Measurements from ENCODE around the gene DGKD. TPM values are rescaled to one million over a fixed set of nuclear protein-coding genes. Genes with fewer than 3 reads are reported as not detected.

Gene DGKD
- total and polyA plus RNA-seq, 4 donors, result 26.0 to 75.0 (median 43.8) TPM

DNA sequence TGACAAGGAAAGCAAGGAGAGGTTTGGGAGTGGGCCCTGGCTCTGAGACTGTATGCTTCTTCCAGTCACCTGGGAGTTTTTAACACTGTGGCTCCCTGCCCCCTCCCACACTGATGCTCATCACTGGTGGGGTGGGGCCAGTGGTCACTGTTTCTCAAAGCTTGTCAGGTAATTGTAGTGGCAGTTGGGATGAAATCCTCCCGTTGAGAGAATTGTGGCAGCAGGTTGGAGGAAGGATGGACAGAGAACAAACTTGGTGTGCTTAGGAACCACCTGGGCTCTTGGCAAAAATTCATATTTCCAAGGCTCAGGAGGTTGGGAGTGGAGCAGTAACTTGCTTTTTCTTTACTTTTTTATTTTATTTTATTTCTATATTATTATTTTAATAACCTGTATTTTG, 25.1 kb downstream of the DGKD start:
- DNase-seq (ENCODE audit: low read depth in 4 of 6, low spot score in 6 of 6), result no peak
- Histone ChIP-seq H3K9me3 (ENCODE audit: control insufficient read depth, insufficient read depth, low read length) (no peaks in the 10 kb centered on the region), H3K4me3 (ENCODE audit: low read depth, low read length) (no peak overlapping the region), H3K27me3 (ENCODE audit: control insufficient read depth, insufficient read depth, low read length) (no peaks in the 10 kb centered on the region), H3K27ac (ENCODE audit: low read depth, low read length) (no peak overlapping the region), H3K36me3 (ENCODE audit: control insufficient read depth, insufficient read depth, low read length) (peaks cover 4% of the 10 kb centered on the region), H3K4me1 (ENCODE audit: control insufficient read depth, insufficient read depth, low read length) (peaks cover 6% of the 10 kb centered on the region)
- 63% methylated on average over 1 of the region's 1 CpG for WGBS (ENCODE audit: insufficient coverage)

- no peak for DNase-seq (ENCODE audit: low read depth in 4 of 6, low spot score in 6 of 6)
- no peaks in the 10 kb centered on the region for H3K9me3 ChIP-seq (ENCODE audit: control insufficient read depth, insufficient read depth, low read length)
- WGBS (ENCODE audit: insufficient coverage), result 92% methylated on average over 10 of the region's 13 CpGs
- H3K27me3 ChIP-seq (ENCODE audit: control insufficient read depth, insufficient read depth, low read length), result no peaks in the 10 kb centered on the region
- peaks cover 15% of the 10 kb centered on the region for H3K4me1 ChIP-seq (ENCODE audit: control insufficient read depth, insufficient read depth, low read length)
- peaks cover 4% of the 10 kb centered on the region for H3K36me3 ChIP-seq (ENCODE audit: control insufficient read depth, insufficient read depth, low read length)
- no peak overlapping the region for H3K27ac ChIP-seq (ENCODE audit: low read depth, low read length)
- no peak overlapping the region for H3K4me3 ChIP-seq (ENCODE audit: low read depth, low read length)
These were observed 26.0 kb downstream of the DGKD start for GRCh38 chr2:233380132-233380895.

DNA sequence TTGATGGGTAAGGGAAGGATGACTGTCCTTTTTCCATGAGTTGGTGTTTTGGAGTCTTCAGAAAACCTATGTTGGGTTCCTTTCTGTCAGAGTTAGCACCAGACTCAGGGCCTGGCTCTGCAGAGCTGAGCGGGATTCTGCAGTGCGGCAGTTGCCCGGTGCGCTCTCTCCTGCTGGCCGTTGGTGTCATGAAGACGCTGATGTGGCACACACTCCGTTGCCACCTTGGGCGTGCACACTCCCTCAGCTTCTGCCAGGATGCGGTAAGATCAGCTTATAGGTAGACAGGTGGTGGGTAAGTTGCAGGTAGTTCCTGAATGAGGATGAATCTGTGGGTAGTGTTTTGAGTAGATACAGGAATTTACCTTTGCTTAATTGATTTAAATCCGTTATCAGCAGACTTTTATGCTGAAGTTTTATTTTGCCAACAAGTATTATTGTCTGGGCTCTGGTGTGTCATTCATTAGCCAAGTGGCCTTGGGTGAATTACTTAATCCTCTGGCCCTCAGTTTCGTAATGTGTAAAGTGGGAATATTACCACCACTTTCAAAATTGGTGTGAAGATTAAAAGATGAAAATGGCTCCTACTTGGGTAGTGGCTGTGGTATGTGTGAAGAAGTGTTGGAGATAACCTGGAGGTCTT, 26.8 kb downstream of the DGKD start:
- WGBS (ENCODE audit: insufficient coverage), result 97% methylated on average over 10 of the region's 11 CpGs
- H3K36me3 ChIP-seq (ENCODE audit: control insufficient read depth, insufficient read depth, low read length), result peaks cover 4% of the 10 kb centered on the region
- peak in 1 of 6 donors; percentile 23 for DNase-seq (ENCODE audit: low read depth in 4 of 6, low spot score in 6 of 6)
- H3K9me3 ChIP-seq (ENCODE audit: control insufficient read depth, insufficient read depth, low read length), result no peaks in the 10 kb centered on the region
- H3K4me3 ChIP-seq (ENCODE audit: low read depth, low read length), result no peak overlapping the region
- H3K4me1 ChIP-seq (ENCODE audit: control insufficient read depth, insufficient read depth, low read length), result peaks cover 22% of the 10 kb centered on the region
- no peaks in the 10 kb centered on the region for H3K27me3 ChIP-seq (ENCODE audit: control insufficient read depth, insufficient read depth, low read length)
- H3K27ac ChIP-seq (ENCODE audit: low read depth, low read length), result no peak overlapping the region

DNA sequence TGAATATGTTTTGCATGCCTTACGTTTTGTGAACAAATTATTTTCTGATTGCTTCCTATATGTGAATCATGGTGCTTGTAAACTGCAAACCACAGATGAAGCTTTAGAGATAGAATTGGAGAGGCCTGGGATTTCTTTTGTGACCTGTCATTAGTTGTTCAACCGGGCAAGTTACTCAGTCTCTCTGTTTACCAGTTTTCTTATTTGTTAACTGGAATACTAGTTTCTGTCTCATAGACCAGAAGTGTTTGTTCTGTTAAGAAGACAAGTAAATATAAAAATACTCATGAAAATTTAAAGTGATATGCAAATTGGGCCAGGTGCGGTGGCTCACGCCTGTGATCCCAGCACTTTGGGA, 27.3 kb downstream of the DGKD start:
- Histone ChIP-seq H3K27ac (ENCODE audit: low read depth, low read length) (no peak overlapping the region), H3K36me3 (ENCODE audit: control insufficient read depth, insufficient read depth, low read length) (peaks cover 4% of the 10 kb centered on the region), H3K4me3 (ENCODE audit: low read depth, low read length) (no peak overlapping the region), H3K4me1 (ENCODE audit: control insufficient read depth, insufficient read depth, low read length) (peaks cover 27% of the 10 kb centered on the region), H3K27me3 (ENCODE audit: control insufficient read depth, insufficient read depth, low read length) (no peaks in the 10 kb centered on the region), H3K9me3 (ENCODE audit: control insufficient read depth, insufficient read depth, low read length) (no peaks in the 10 kb centered on the region)
- DNase-seq (ENCODE audit: low read depth in 4 of 6, low spot score in 6 of 6), result no peak
- WGBS (ENCODE audit: insufficient coverage), result no CpG with 5 or more reads among the region's 4 CpGs

DNA sequence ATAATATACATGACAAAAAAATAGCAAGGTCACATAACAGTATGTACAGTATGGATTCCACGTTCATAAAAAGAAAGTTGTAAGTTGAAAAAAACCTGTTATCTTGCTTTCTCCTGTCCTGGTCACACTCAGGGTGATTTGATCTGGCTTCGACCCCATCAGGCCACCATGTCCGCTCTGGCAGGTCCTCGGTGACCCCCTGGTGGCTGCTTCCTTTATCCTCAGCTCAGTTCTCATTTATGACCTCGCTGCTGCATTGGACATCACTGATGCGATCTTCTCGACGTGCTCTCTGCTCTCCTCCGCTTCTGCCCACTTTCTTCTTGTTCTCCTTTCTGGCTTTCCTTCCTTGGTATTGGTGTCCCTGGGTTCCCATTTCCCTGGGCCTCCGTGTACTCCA, 29.7 kb downstream of the DGKD start:
- H3K27me3 ChIP-seq (ENCODE audit: control insufficient read depth, insufficient read depth, low read length), result no peaks in the 10 kb centered on the region
- H3K4me1 ChIP-seq (ENCODE audit: control insufficient read depth, insufficient read depth, low read length), result peaks cover 44% of the 10 kb centered on the region
- H3K9me3 ChIP-seq (ENCODE audit: control insufficient read depth, insufficient read depth, low read length), result no peaks in the 10 kb centered on the region
- no peak overlapping the region for H3K27ac ChIP-seq (ENCODE audit: low read depth, low read length)
- H3K4me3 ChIP-seq (ENCODE audit: low read depth, low read length), result no peak overlapping the region
- WGBS (ENCODE audit: insufficient coverage), result 77% methylated on average over 9 of the region's 10 CpGs
- DNase-seq (ENCODE audit: low read depth in 4 of 6, low spot score in 6 of 6), result no peak
- H3K36me3 ChIP-seq (ENCODE audit: control insufficient read depth, insufficient read depth, low read length), result no peaks in the 10 kb centered on the region

DNA sequence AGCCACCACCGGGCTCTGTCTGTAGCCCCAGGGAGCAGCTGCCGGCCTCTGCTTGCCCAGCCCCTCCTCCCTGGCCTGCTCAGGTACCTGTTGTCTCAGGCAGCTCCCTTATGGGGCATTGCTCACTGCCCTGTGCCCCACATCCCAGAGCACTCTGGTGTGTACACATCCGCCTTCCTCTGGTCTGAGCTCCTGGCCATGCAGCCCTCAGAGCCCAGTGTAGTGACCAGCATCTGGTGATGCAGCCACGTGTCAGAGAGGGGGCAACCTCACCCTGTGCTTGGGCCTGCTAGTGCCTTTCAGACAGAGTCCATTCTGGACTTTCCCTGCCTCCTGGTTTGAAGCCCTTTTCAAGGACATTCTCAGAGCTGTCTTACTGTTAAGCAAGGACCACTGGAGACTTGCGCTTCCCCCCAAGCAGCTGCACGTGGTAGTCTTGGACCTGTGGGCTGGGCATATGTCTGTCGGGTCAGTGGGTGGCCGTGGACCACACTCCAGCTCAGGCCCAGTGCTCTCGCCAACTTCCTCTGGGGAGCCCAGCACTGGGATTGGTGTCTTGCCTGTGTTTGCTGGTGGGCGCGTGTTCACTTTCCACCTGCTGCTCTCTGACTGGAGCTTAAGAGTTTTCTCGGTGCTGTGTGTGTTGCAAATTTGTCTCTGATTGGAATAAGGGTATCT, 30.7 kb downstream of the DGKD start:
- Histone ChIP-seq H3K36me3 (ENCODE audit: control insufficient read depth, insufficient read depth, low read length) (peaks cover 4% of the 10 kb centered on the region), H3K27me3 (ENCODE audit: control insufficient read depth, insufficient read depth, low read length) (no peaks in the 10 kb centered on the region), H3K27ac (ENCODE audit: low read depth, low read length) (no peak overlapping the region), H3K4me1 (ENCODE audit: control insufficient read depth, insufficient read depth, low read length) (peaks cover 44% of the 10 kb centered on the region), H3K4me3 (ENCODE audit: low read depth, low read length) (no peak overlapping the region), H3K9me3 (ENCODE audit: control insufficient read depth, insufficient read depth, low read length) (no peaks in the 10 kb centered on the region)
- DNase-seq (ENCODE audit: low read depth in 4 of 6, low spot score in 6 of 6), result no peak
- 80% methylated on average over 12 of the region's 12 CpGs for WGBS (ENCODE audit: insufficient coverage)

DNA sequence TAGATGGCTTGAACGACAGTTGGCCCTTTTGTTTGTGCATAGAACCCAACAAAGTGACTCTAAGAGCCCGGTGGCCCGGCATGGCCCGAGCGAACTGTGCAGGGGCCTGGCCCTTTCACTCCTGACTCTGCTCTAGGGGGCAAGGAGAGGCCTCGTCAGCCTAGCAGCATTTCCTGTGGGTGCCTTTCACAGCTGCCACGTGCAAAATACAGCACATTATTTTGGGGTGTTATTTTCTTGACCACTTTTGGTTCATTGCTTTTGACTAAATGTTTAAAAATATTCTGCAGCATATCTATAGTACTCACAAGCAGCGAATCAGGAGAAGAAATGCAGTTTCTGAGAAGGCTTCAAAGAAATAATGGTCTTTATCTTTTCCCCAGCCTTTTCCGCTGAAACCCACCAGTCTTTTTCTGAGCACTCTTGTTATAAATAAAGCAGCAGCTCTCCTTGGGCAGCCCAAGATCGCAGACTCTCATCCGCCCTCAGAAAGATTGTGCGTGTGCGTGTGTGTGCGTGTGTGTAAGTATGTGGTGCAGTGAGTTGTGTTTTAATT, 31.3 kb downstream of the DGKD start:
- Histone ChIP-seq H3K9me3 (ENCODE audit: control insufficient read depth, insufficient read depth, low read length) (no peaks in the 10 kb centered on the region), H3K27ac (ENCODE audit: low read depth, low read length) (no peak overlapping the region), H3K4me3 (ENCODE audit: low read depth, low read length) (no peak overlapping the region), H3K36me3 (ENCODE audit: control insufficient read depth, insufficient read depth, low read length) (peaks cover 4% of the 10 kb centered on the region), H3K4me1 (ENCODE audit: control insufficient read depth, insufficient read depth, low read length) (peaks cover 44% of the 10 kb centered on the region), H3K27me3 (ENCODE audit: control insufficient read depth, insufficient read depth, low read length) (no peaks in the 10 kb centered on the region)
- 59% methylated on average over 6 of the region's 14 CpGs for WGBS (ENCODE audit: insufficient coverage)
- DNase-seq (ENCODE audit: low read depth in 4 of 6, low spot score in 6 of 6), result peak in 2 of 6 donors; percentile 22 to 64

GRCh38 chr2:233386382-233387041, 32.2 kb downstream of the DGKD start:
- Histone ChIP-seq H3K27ac (ENCODE audit: low read depth, low read length) (peak overlapping the region; percentile 74), H3K4me1 (ENCODE audit: control insufficient read depth, insufficient read depth, low read length) (peaks cover 44% of the 10 kb centered on the region)

GRCh38 chr2:233387225-233387624, 32.9 kb downstream of the DGKD start:
- Histone ChIP-seq H3K9me3 (ENCODE audit: control insufficient read depth, insufficient read depth, low read length) (no peaks in the 10 kb centered on the region), H3K27me3 (ENCODE audit: control insufficient read depth, insufficient read depth, low read length) (no peaks in the 10 kb centered on the region), H3K36me3 (ENCODE audit: control insufficient read depth, insufficient read depth, low read length) (peaks cover 6% of the 10 kb centered on the region), H3K4me3 (ENCODE audit: low read depth, low read length) (no peak overlapping the region), H3K4me1 (ENCODE audit: control insufficient read depth, insufficient read depth, low read length) (peaks cover 44% of the 10 kb centered on the region), H3K27ac (ENCODE audit: low read depth, low read length) (peak overlapping the region; percentile 74)
- DNase-seq (ENCODE audit: low read depth in 4 of 6, low spot score in 6 of 6), result peak in 2 of 6 donors; percentile 2 to 19
- 72% methylated on average over 11 of the region's 13 CpGs for WGBS (ENCODE audit: insufficient coverage)

More at GRCh38 chr2:233386382-233387041, 32.2 kb downstream of the DGKD start:
- Histone ChIP-seq H3K9me3 (ENCODE audit: control insufficient read depth, insufficient read depth, low read length) (no peaks in the 10 kb centered on the region), H3K36me3 (ENCODE audit: control insufficient read depth, insufficient read depth, low read length) (peaks cover 4% of the 10 kb centered on the region), H3K4me3 (ENCODE audit: low read depth, low read length) (no peak overlapping the region), H3K27me3 (ENCODE audit: control insufficient read depth, insufficient read depth, low read length) (no peaks in the 10 kb centered on the region)
- DNase-seq (ENCODE audit: low read depth in 4 of 6, low spot score in 6 of 6), result peak in 2 of 6 donors; percentile 9 to 40
- WGBS (ENCODE audit: insufficient coverage), result 74% methylated on average over 7 of the region's 13 CpGs

Measured in spinal cord (tissue), 10 donors.